Common myeloid progenitor, CD34-positive (primary cell): ENCODE measurements around the gene RAI2.

Experiments
- CTCF ChIA-PET: fragments of 350-600 bp; sonication (Branson Sonifier 250); formaldehyde crosslinking; loops from one replicate; lab custom pipeline; 2021; ENCODE audit warnings: antibody characterized with exemption; lab: Charles Lee
- POLR2A ChIA-PET: fragments of 350-600 bp; sonication (Branson Sonifier 250); formaldehyde crosslinking; loops from one replicate; lab custom pipeline; 2021; ENCODE audit warnings: antibody characterized with exemption; lab: Charles Lee
- DNase-seq, 3 donors: peaks; one replicate each; pipeline versions ENCODE4 v3.0.0 to v3.0.0-alpha.2; 2013
- H3K27ac ChIP-seq, 2 experiments: 1 replicate in 1 of 2; 2 replicates in 1 of 2; pipeline ENCODE4 v1.7.0; 2013; ENCODE audit warnings: inconsistent platforms in 2 of 2, low read length in 2 of 2, mild to moderate bottlenecking in 2 of 2, low read depth in 1 of 2, moderate library complexity in 1 of 2; ENCODE audit not compliant: severe bottlenecking in 2 of 2, insufficient read depth in 1 of 2, poor library complexity in 1 of 2
- H3K27me3 ChIP-seq, 5 experiments: replicated peaks in 2 of 5; 1 replicate in 3 of 5; 2 replicates in 2 of 5; pipeline versions ENCODE4 v1.6.1 to v1.7.0; 2013; ENCODE audit warnings: low read length in 4 of 5, mild to moderate bottlenecking in 2 of 5, moderate library complexity in 2 of 5, inconsistent platforms in 1 of 5; ENCODE audit not compliant: insufficient read depth in 5 of 5, control insufficient read depth in 4 of 5
- H3K36me3 ChIP-seq, 4 experiments: 1 replicate in 2 of 4; 2 replicates in 2 of 4; pipeline versions ENCODE4 v1.6.1 to v1.7.0; 2013; ENCODE audit warnings: low read length in 3 of 4, control low read depth in 1 of 4, mild to moderate bottlenecking in 1 of 4; ENCODE audit not compliant: control insufficient read depth in 4 of 4, insufficient read depth in 4 of 4
- H3K4me1 ChIP-seq, 4 experiments: 1 replicate in 3 of 4; 2 replicates in 1 of 4; pipeline versions ENCODE4 v1.6.1 to v1.7.1; 2013; ENCODE audit warnings: low read length in 3 of 4, mild to moderate bottlenecking in 3 of 4, control low read depth in 1 of 4, inconsistent platforms in 1 of 4, moderate library complexity in 1 of 4; ENCODE audit not compliant: control insufficient read depth in 4 of 4, insufficient read depth in 4 of 4; ENCODE audit errors: control extremely low read depth in 1 of 4
- H3K4me3 ChIP-seq, 7 experiments: 1 replicate in 4 of 7; 2 replicates in 3 of 7; pipeline versions ENCODE4 v1.5.1 to v1.7.0; 2013; ENCODE audit warnings: mild to moderate bottlenecking in 7 of 7, low read length in 6 of 7, moderate library complexity in 6 of 7, inconsistent platforms in 2 of 7, low read depth in 2 of 7, control low read depth in 1 of 7; ENCODE audit not compliant: insufficient read depth in 4 of 7, control insufficient read depth in 1 of 7; ENCODE audit errors: extremely low read depth in 1 of 7
- H3K9me3 ChIP-seq, 5 experiments: 1 replicate in 4 of 5; 2 replicates in 1 of 5; pipeline versions ENCODE4 v1.6.1 to v1.7.1; 2013; ENCODE audit warnings: low read length in 4 of 5, mild to moderate bottlenecking in 2 of 5, inconsistent platforms in 1 of 5, low read depth in 1 of 5, moderate library complexity in 1 of 5; ENCODE audit not compliant: control insufficient read depth in 4 of 5, insufficient read depth in 2 of 5; ENCODE audit errors: control extremely low read depth in 1 of 5
- WGBS: methylation state at CpG from one replicate; pipeline ENCODE4 v1.1.5; 2013; ENCODE audit not compliant: insufficient coverage; 5-methylcytosine and 5-hydroxymethylcytosine counted together

RAI2 gene

GRCh38 chrX:17844236-17844635 lies 16.9 kb downstream of the RAI2 start:
- CTCF ChIA-PET, result interaction anchor here (1.4 kb wide), 1 partner anchor 12 kb away, joined by 4 read pairs; no protein-coding TSS in a partner anchor
- Histone ChIP-seq H3K4me3 (no peak overlapping the region), H3K4me1 (no peaks in the 10 kb centered on the region), H3K27me3 (peaks cover 0 to 37% (median 0%) of the 10 kb centered on the region in 5 experiments), H3K9me3 (no peaks in the 10 kb centered on the region), H3K27ac (no peak overlapping the region), H3K36me3 (no peaks in the 10 kb centered on the region)
- no peak for DNase-seq
- WGBS, result 53% methylated on average over 2 of the region's 2 CpGs
- POLR2A ChIA-PET, result no interaction called here

DNA sequence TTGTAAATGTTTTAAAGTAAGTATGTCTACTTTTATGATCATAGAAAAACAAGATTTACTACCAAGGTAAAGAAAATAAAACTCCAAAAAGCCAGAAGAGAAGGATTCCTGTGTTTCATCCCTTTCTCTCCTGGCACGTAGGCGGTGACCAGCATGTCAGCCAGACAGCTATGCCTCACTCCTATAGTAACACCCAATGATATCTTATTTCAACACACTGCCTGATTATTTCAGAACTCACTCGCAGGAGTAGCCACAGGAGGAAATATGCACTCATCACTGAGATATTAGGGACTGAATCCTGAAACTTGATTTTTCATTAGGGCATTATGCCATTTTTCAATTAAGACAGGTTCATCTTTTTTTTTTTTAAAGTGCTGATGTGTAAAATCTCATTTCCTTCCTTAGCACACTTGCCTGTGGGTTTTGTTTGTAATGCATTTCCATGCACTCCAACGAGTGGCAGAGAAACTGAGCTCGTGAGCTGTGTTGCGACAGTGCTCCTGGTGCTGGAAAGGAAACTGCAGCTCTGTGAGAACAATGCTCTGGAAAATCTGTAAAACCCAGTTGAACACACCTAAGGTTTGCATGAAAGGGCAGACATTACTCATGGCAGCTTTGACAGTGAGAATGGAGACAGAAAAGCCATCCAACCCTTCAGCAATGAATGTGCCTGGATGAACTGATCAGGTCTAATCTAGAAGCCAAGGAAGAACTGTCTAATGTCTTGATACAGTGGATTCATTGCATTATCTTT lies 18.2 kb downstream of the RAI2 start:
- H3K27ac ChIP-seq, result no peak overlapping the region
- POLR2A ChIA-PET, result no interaction called here
- peaks cover 0 to 38% (median 0%) of the 10 kb centered on the region in 5 experiments for H3K27me3 ChIP-seq
- no peak for DNase-seq
- CTCF ChIA-PET, result no interaction called here
- H3K4me1 ChIP-seq, result no peaks in the 10 kb centered on the region
- H3K36me3 ChIP-seq, result no peaks in the 10 kb centered on the region
- no peak overlapping the region for H3K4me3 ChIP-seq
- H3K9me3 ChIP-seq, result no peaks in the 10 kb centered on the region
- 44% methylated on average over 5 of the region's 6 CpGs for WGBS

DNA sequence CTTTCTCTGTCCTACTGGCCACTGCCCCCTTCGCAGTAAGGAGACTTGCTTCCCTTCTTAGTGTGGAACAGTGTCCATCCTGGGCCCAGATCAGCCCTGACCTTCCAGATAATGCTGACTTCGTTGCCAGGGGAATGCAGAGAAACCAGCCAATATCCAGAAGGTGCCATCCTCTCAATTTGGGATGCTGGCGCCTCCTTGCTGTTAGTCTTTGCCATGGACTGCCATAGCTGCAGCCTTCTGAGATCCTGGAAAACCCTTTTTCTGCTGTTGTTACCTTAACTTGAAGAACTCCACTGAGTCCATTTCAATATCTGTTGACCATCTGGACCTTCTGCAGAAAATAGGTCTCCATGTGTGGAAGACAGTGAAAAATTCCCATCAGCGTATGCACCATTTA lies 21.8 kb downstream of the RAI2 start:
- H3K27me3 ChIP-seq, result peaks cover 0 to 36% (median 0%) of the 10 kb centered on the region in 5 experiments
- no peaks in the 10 kb centered on the region for H3K4me1 ChIP-seq
- H3K9me3 ChIP-seq, result no peaks in the 10 kb centered on the region
- H3K27ac ChIP-seq, result no peak overlapping the region
- POLR2A ChIA-PET, result no interaction called here
- H3K36me3 ChIP-seq, result no peaks in the 10 kb centered on the region
- WGBS, result 50% methylated on average over 3 of the region's 4 CpGs
- CTCF ChIA-PET, result no interaction called here
- no peak for DNase-seq
- no peak overlapping the region for H3K4me3 ChIP-seq

- 61% methylated on average over 3 of the region's 3 CpGs for WGBS
- POLR2A ChIA-PET, result interaction anchor here (0.7 kb wide), 1 partner anchor 16 kb away, joined by 3 read pairs; no protein-coding TSS in a partner anchor
- H3K27me3 ChIP-seq, result peaks cover 0 to 32% (median 0%) of the 10 kb centered on the region in 5 experiments
- H3K9me3 ChIP-seq, result no peaks in the 10 kb centered on the region
- H3K36me3 ChIP-seq, result no peaks in the 10 kb centered on the region
- H3K4me3 ChIP-seq, result no peak overlapping the region
- H3K4me1 ChIP-seq, result no peaks in the 10 kb centered on the region
- no peak overlapping the region for H3K27ac ChIP-seq
- no peak for DNase-seq
- CTCF ChIA-PET, result no interaction called here
Observed at GRCh38 chrX:17836830-17837229, 24.3 kb downstream of the RAI2 start.

DNA sequence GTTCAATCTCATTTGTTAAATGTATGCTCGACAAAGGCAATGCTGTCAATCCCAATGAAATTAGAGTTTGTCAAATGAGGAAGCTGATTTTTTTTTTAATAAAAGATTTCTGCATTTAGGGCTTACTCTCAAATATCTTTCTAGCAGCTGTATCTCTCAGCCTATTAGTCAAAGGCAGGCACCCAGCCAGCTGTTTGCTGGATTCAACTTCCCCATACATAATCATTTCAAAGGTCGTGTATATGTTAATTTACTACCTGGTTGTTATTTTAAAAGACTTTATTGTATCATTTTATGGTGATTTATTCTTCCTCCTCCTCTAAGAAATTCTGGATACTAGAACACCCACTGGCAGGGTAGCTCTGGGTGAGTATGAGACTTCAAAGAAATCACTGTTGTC lies 27.1 kb downstream of the RAI2 start:
- H3K27ac ChIP-seq, result no peak overlapping the region
- WGBS, result no CpG with 5 or more reads among the region's 2 CpGs
- H3K4me1 ChIP-seq, result no peaks in the 10 kb centered on the region
- peaks cover 0 to 20% (median 0%) of the 10 kb centered on the region in 5 experiments for H3K27me3 ChIP-seq
- H3K36me3 ChIP-seq, result no peaks in the 10 kb centered on the region
- no peak overlapping the region for H3K4me3 ChIP-seq
- no peaks in the 10 kb centered on the region for H3K9me3 ChIP-seq
- DNase-seq, result peak in 2 of 3 donors; percentile 10 to 11
- ChIA-PET POLR2A (no interaction called here), CTCF (no interaction called here)

DNA sequence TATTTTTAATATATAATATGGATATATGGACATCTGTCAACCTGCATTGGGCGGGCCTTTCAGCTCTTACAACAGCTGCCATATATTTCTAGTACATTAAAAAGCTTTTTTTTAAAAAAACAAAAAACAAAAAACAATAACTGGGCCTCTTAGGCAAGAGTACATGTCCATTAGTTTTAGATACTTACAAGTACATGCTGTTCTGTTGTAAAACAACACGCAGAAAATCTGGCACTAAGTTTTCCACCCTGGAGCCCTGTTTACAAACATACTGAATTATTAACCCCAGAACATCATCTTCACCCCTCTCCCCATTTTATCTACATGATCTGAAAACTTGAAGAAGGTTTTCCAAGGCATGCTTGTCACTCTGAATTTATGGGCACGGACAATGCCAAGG lies 29.8 kb downstream of the RAI2 start:
- Histone ChIP-seq H3K36me3 (no peaks in the 10 kb centered on the region), H3K9me3 (peaks cover 0 to 2% (median 0%) of the 10 kb centered on the region in 5 experiments), H3K27me3 (peaks cover 0 to 15% (median 0%) of the 10 kb centered on the region in 5 experiments), H3K4me1 (no peaks in the 10 kb centered on the region), H3K27ac (no peak overlapping the region), H3K4me3 (no peak overlapping the region)
- CTCF ChIA-PET, result interaction anchor here (1.5 kb wide), 1 partner anchor 13 kb away, joined by 4 read pairs; no protein-coding TSS in a partner anchor
- no peak for DNase-seq
- 83% methylated on average over 1 of the region's 3 CpGs for WGBS
- POLR2A ChIA-PET, result no interaction called here

DNA sequence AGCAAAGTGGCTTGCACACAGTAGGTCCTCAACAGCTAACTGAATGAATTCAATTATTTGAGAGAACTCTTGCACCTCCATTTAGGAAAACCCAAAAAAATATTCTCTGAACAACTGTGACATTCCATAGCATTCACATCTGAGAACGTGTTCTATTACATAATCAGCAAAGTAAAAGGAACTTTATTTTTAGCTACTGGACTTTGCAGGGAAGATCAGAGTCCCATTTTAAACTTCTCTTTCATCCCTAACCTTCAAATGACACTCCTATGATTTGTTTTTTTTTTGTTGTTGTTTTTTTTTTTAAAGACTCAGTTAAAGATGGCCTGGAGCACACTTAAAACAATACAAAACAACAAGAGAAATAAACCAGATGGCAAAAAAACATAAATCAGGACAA lies 30.9 kb downstream of the RAI2 start:
- ChIA-PET CTCF (no interaction called here), POLR2A (no interaction called here)
- peaks cover 0 to 15% (median 0%) of the 10 kb centered on the region in 5 experiments for H3K27me3 ChIP-seq
- H3K4me3 ChIP-seq, result no peak overlapping the region
- DNase-seq, result no peak
- H3K27ac ChIP-seq, result no peak overlapping the region
- H3K36me3 ChIP-seq, result no peaks in the 10 kb centered on the region
- WGBS, result 33% methylated on average over 1 of the region's 1 CpG
- H3K9me3 ChIP-seq, result peaks cover 0 to 2% (median 0%) of the 10 kb centered on the region in 5 experiments
- H3K4me1 ChIP-seq, result no peaks in the 10 kb centered on the region
